LNCAP (cell line): ENCODE results near the gene KAT8.

ENCODE experiments used
- CTCF ChIP-seq: fragments of 450-650 bp; IDR thresholded peaks from 2 replicates; pipeline ENCODE4 v1.5.1; 2017; ENCODE audit warnings: mild to moderate bottlenecking

The KAT8 gene

GRCh38 chr16:31085873-31086628 is 31.4 kb upstream of the KAT8 start:
- no peak for TF ChIP-seq CTCF

GRCh38 chr16:31086629-31086906 is 30.9 kb upstream of the KAT8 start:
- TF ChIP-seq CTCF: no peak

- TF ChIP-seq CTCF: no peak
Observed at GRCh38 chr16:31087481-31087880, 30.0 kb upstream of the KAT8 start.

GRCh38 chr16:31087971-31088370 is 29.5 kb upstream of the KAT8 start:
- TF ChIP-seq CTCF: no peak

- no peak for TF ChIP-seq CTCF
Observed at GRCh38 chr16:31088459-31089183, 28.8 kb upstream of the KAT8 start, which contains the start of gene PRSS53. TSS of gene PRSS53 (minus strand) at chr16:31088943. CDS start at chr16:31088809, 134 bp downstream.

GRCh38 chr16:31089199-31089598 is 28.3 kb upstream of the KAT8 start:
- TF ChIP-seq CTCF: no peak

- no peak for TF ChIP-seq CTCF
Observed at GRCh38 chr16:31090540-31090939, 26.9 kb upstream of the KAT8 start.
